Mesenchymal stem cell (in vitro differentiated cells and primary cell): Measurements from ENCODE around the gene ABCB10.
"Not testable (repeated sequence)": the region's sequence is repeated elsewhere in the genome, so short reads cannot be mapped to it uniquely, and the experiment has no call there.

Experiments
- DNase-seq: peaks from one replicate; pipeline ENCODE4 v3.0.0-alpha.2; 2013
- H2AFZ ChIP-seq: one replicate; pipeline ENCODE4 v1.6.1; 2013; ENCODE audit warnings: low read depth, mild to moderate bottlenecking, control low read depth, inconsistent platforms, low read length, moderate library complexity
- H2AK5ac ChIP-seq: 2 replicates; pipeline ENCODE4 v1.6.1; 2013; ENCODE audit warnings: low read length, moderate library complexity, mild to moderate bottlenecking, inconsistent platforms; ENCODE audit not compliant: severe bottlenecking
- H2BK120ac ChIP-seq: one replicate; pipeline ENCODE4 v1.6.1; 2013; ENCODE audit warnings: low read depth, mild to moderate bottlenecking, inconsistent platforms, low read length, moderate library complexity
- H2BK12ac ChIP-seq, 2 experiments: one replicate each; pipeline ENCODE4 v1.6.1; 2013; ENCODE audit warnings: inconsistent platforms in 2 of 2, low read length in 2 of 2, mild to moderate bottlenecking in 2 of 2, moderate library complexity in 2 of 2, control low read depth in 1 of 2
- H2BK15ac ChIP-seq: one replicate; pipeline ENCODE4 v1.6.1; 2013; ENCODE audit warnings: mild to moderate bottlenecking, low read depth, inconsistent platforms; ENCODE audit not compliant: poor library complexity, severe bottlenecking
- H2BK5ac ChIP-seq: 2 replicates; pipeline ENCODE4 v1.6.1; 2013; ENCODE audit warnings: low read depth, mild to moderate bottlenecking, low read length, control low read depth, inconsistent platforms; ENCODE audit not compliant: poor library complexity, severe bottlenecking
- H3K14ac ChIP-seq, 2 experiments: one replicate each; pipeline ENCODE4 v1.6.1; 2013; ENCODE audit warnings: inconsistent platforms in 2 of 2, low read length in 2 of 2, control low read depth in 1 of 2, mild to moderate bottlenecking in 1 of 2, moderate library complexity in 1 of 2
- H3K18ac ChIP-seq, 2 experiments: one replicate each; pipeline ENCODE4 v1.6.1; 2013; ENCODE audit warnings: inconsistent platforms in 2 of 2, low read length in 2 of 2, control low read depth in 1 of 2, low read depth in 1 of 2, mild to moderate bottlenecking in 1 of 2
- H3K23ac ChIP-seq, 2 experiments: one replicate each; pipeline ENCODE4 v1.6.1; 2013; ENCODE audit warnings: inconsistent platforms in 2 of 2, low read length in 2 of 2, mild to moderate bottlenecking in 2 of 2, moderate library complexity in 2 of 2, control low read depth in 1 of 2
- H3K27ac ChIP-seq: 2 replicates; pipeline ENCODE4 v1.5.1; 2013; ENCODE audit warnings: mild to moderate bottlenecking, moderate library complexity, low read length, control low read depth, inconsistent platforms; ENCODE audit not compliant: poor library complexity, severe bottlenecking
- H3K27me3 ChIP-seq, 2 experiments: 2 replicates each; pipeline versions ENCODE4 v1.6.1 to v1.7.0; 2013; ENCODE audit warnings: low read length in 2 of 2, mild to moderate bottlenecking in 2 of 2, moderate library complexity in 2 of 2, control low read depth in 1 of 2, inconsistent platforms in 1 of 2; ENCODE audit not compliant: control insufficient read depth in 1 of 2, insufficient read depth in 1 of 2
- H3K36me3 ChIP-seq, 2 experiments: 2 replicates each; pipeline versions ENCODE4 v1.6.1 to v1.7.0; 2013; ENCODE audit warnings: low read length in 2 of 2, control low read depth in 1 of 2, inconsistent platforms in 1 of 2, low read depth in 1 of 2, mild to moderate bottlenecking in 1 of 2; ENCODE audit not compliant: insufficient read depth in 2 of 2, control insufficient read depth in 1 of 2
- H3K4ac ChIP-seq, 2 experiments: one replicate each; pipeline ENCODE4 v1.6.1; 2013; ENCODE audit warnings: inconsistent platforms in 2 of 2, low read length in 2 of 2, mild to moderate bottlenecking in 2 of 2, moderate library complexity in 2 of 2, control low read depth in 1 of 2, low read depth in 1 of 2
- H3K4me1 ChIP-seq: 2 replicates; pipeline ENCODE4 v1.6.1; 2013; ENCODE audit warnings: low read depth, low read length, control low read depth; ENCODE audit not compliant: control insufficient read depth, insufficient read depth
- H3K4me2 ChIP-seq: 2 replicates; pipeline ENCODE4 v1.6.1; 2013; ENCODE audit warnings: low read length, mild to moderate bottlenecking, inconsistent platforms; ENCODE audit not compliant: poor library complexity, severe bottlenecking
- H3K4me3 ChIP-seq, 2 experiments: 2 replicates each; pipeline versions ENCODE4 v1.5.1 to v1.7.0; 2013; ENCODE audit warnings: low read length in 2 of 2, mild to moderate bottlenecking in 2 of 2, control low read depth in 1 of 2, low read depth in 1 of 2; ENCODE audit not compliant: insufficient read depth in 1 of 2
- H3K79me1 ChIP-seq: replicated peaks from 2 replicates; pipeline ENCODE4 v1.6.1; 2013; ENCODE audit warnings: mild to moderate bottlenecking, control low read depth, low read length, inconsistent platforms; ENCODE audit not compliant: poor library complexity, severe bottlenecking
- H3K9ac ChIP-seq: 2 replicates; pipeline ENCODE4 v1.7.0; 2013; ENCODE audit warnings: mild to moderate bottlenecking, low read length, moderate library complexity
- H3K9me3 ChIP-seq: 2 replicates; pipeline ENCODE4 v1.7.0; 2013; ENCODE audit warnings: mild to moderate bottlenecking, low read length; ENCODE audit not compliant: control insufficient read depth
- H4K8ac ChIP-seq: one replicate; pipeline ENCODE4 v1.6.1; 2013; ENCODE audit warnings: inconsistent platforms, mild to moderate bottlenecking, low read length, moderate library complexity
- H4K91ac ChIP-seq: one replicate; pipeline ENCODE4 v1.6.1; 2013; ENCODE audit warnings: mild to moderate bottlenecking, low read length, inconsistent platforms
- WGBS: methylation state at CpG from one replicate; pipeline ENCODE4 v1.1.7; 2013; ENCODE audit warnings: mixed read lengths; 5-methylcytosine and 5-hydroxymethylcytosine counted together

The ABCB10 gene

DNA sequence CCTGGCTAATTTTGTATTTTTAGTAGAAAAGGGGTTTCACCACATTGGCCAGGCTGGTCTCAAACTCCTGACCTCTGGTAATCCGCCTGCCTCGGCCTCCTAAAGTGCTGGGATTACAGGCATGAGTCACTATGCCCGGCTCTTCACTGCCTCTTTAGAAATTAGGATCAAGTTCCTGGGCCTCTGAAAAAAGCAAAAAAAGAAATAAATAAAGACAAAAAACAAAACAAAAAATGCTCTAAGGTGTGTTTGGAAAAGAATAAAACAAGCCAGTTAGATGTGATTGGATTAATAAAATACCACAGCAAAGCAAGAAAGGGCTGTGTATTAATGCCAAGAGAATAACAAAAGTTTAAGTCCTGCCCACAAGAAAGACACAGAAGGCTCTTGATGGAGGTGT, 4.2 kb upstream of the ABCB10 start:
- no peak overlapping the region for H2BK12ac ChIP-seq
- no peak overlapping the region for H4K91ac ChIP-seq
- H3K36me3 ChIP-seq, result no peaks in the 10 kb centered on the region
- peak; percentile 35 for DNase-seq
- no peak overlapping the region for H3K4ac ChIP-seq
- H3K27ac ChIP-seq, result no peak overlapping the region
- peaks cover 3% of the 10 kb centered on the region for H3K79me1 ChIP-seq
- no peaks in the 10 kb centered on the region for H3K27me3 ChIP-seq
- no peak overlapping the region for H2AK5ac ChIP-seq
- H2AFZ ChIP-seq, result no peak overlapping the region
- no peak overlapping the region for H3K14ac ChIP-seq
- 52% methylated on average over 2 of the region's 3 CpGs for WGBS
- H3K4me2 ChIP-seq, result no peak overlapping the region
- no peak overlapping the region for H3K4me3 ChIP-seq
- no peak overlapping the region for H3K9ac ChIP-seq
- no peak overlapping the region for H2BK15ac ChIP-seq
- peaks cover 3% of the 10 kb centered on the region for H3K4me1 ChIP-seq
- H2BK5ac ChIP-seq, result no peak overlapping the region
- H4K8ac ChIP-seq, result no peak overlapping the region
- no peak overlapping the region for H2BK120ac ChIP-seq
- no peak overlapping the region for H3K18ac ChIP-seq
- H3K23ac ChIP-seq, result no peak overlapping the region
- H3K9me3 ChIP-seq, result no peaks in the 10 kb centered on the region

DNA sequence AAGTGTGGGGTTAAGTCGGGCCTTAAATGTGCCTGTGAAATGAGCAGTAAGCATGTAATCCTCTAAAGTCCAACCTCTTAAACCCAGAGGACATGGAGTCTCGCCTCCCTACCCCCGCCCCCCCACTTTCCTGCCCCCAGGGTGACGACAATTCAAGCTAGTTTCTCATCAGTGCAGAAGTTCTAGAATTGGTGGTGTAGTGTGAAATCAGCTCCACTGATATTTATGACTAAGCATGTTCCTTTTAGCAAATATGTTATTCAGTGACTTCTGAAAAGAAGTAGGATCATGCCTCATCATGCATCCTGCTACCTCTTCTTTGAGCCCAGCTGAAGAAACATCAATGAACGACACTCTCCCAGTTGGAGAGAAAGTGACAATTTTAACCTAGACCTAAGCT, 2.6 kb upstream of the ABCB10 start:
- no peak overlapping the region for H2AFZ ChIP-seq
- H3K36me3 ChIP-seq, result no peaks in the 10 kb centered on the region
- no peak overlapping the region for H4K8ac ChIP-seq
- DNase-seq, result no peak
- H3K4me1 ChIP-seq, result peaks cover 5% of the 10 kb centered on the region
- H3K23ac ChIP-seq, result no peak overlapping the region
- peaks cover 11% of the 10 kb centered on the region for H3K79me1 ChIP-seq
- H4K91ac ChIP-seq, result no peak overlapping the region
- H3K4me3 ChIP-seq, result no peak overlapping the region
- 82% methylated on average over 4 of the region's 5 CpGs for WGBS
- H3K18ac ChIP-seq, result no peak overlapping the region
- H3K9me3 ChIP-seq, result no peaks in the 10 kb centered on the region
- no peak overlapping the region for H2AK5ac ChIP-seq
- H3K27ac ChIP-seq, result no peak overlapping the region
- H3K9ac ChIP-seq, result no peak overlapping the region
- H3K4me2 ChIP-seq, result no peak overlapping the region
- H2BK120ac ChIP-seq, result no peak overlapping the region
- H3K27me3 ChIP-seq, result no peaks in the 10 kb centered on the region
- no peak overlapping the region for H2BK12ac ChIP-seq
- no peak overlapping the region for H3K14ac ChIP-seq
- no peak overlapping the region for H2BK15ac ChIP-seq
- H3K4ac ChIP-seq, result no peak overlapping the region
- H2BK5ac ChIP-seq, result no peak overlapping the region

- peaks cover 13% of the 10 kb centered on the region for H3K79me1 ChIP-seq
- not testable (repeated sequence) for H3K27me3 ChIP-seq, H3K9me3 ChIP-seq, H3K36me3 ChIP-seq, H4K8ac ChIP-seq, H2BK120ac ChIP-seq, H2AFZ ChIP-seq, H3K14ac ChIP-seq, H2BK12ac ChIP-seq, H4K91ac ChIP-seq, H2AK5ac ChIP-seq, H3K18ac ChIP-seq, H3K9ac ChIP-seq, H3K23ac ChIP-seq, H3K4me2 ChIP-seq, H3K4ac ChIP-seq, H2BK15ac ChIP-seq, H2BK5ac ChIP-seq, H3K4me3 ChIP-seq, DNase-seq, H3K4me1 ChIP-seq, H3K27ac ChIP-seq
- 98% methylated on average over 15 of the region's 15 CpGs for WGBS
These were observed 1.6 kb upstream of the ABCB10 start for GRCh38 chr1:229560124-229560523.

DNA sequence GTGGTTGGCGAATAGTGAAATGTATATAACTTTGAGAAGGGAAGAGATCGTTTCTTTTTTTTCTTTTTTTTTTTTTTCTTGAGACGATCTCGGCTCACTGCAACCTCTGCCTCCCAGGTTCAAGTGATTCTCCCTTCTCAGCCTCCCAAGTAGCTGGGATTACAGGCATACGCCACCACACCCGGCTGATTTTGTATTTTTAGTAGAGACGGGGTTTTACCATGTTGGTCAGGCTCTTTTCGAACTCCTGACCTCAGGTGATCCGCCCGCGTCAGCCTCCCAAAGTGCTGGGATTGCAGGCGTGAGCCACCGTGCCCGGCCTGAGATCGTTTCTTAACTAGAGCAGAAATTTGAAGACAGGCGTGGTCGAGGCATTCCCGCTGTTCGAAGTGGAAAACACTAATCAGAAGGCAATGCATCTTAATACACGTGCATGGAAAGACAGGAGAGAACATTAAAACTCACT, 862 bp upstream of the ABCB10 start:
- H3K79me1 ChIP-seq, result peaks cover 17% of the 10 kb centered on the region
- not testable (repeated sequence) for H4K91ac ChIP-seq, H2BK5ac ChIP-seq, H3K14ac ChIP-seq, H3K23ac ChIP-seq, H2BK120ac ChIP-seq, H3K36me3 ChIP-seq, H3K4me1 ChIP-seq, H3K27ac ChIP-seq, H2BK15ac ChIP-seq, H2AK5ac ChIP-seq, H3K4ac ChIP-seq, H4K8ac ChIP-seq, DNase-seq, H2BK12ac ChIP-seq, H3K9me3 ChIP-seq, H3K27me3 ChIP-seq
- H2AFZ ChIP-seq, result peak overlapping the region; percentile 43
- H3K4me2 ChIP-seq, result peak overlapping the region; percentile 89
- peak overlapping the region; percentile 92 to 94 for H3K4me3 ChIP-seq
- H3K9ac ChIP-seq, result peak overlapping the region; percentile 81
- 75% methylated on average over 18 of the region's 20 CpGs for WGBS
- H3K18ac ChIP-seq, result peak overlapping the region in 1 of 2 experiments; percentile 70
